ENCODE results near the gene IFNAR2. TPM values are rescaled to one million over a fixed set of nuclear protein-coding genes. Genes with fewer than 3 reads are reported as not detected.

Gene IFNAR2
- total and polyA plus RNA-seq, 2 experiments from 2014 or later = 18.2 to 19.6 TPM

- peak overlapping the region; percentile 92 for H3K4me2 ChIP-seq
- H2AFZ ChIP-seq = no peak overlapping the region
- no peaks in the 10 kb centered on the region for H3K9me2 ChIP-seq (replicated peaks; ENCODE audit: insufficient read depth)
- H3K27me3 ChIP-seq = no peaks in the 10 kb centered on the region
- TF ChIP-seq EZH2 (IDR thresholded peaks at IDR 0.05; ENCODE audit: borderline replicate concordance) (no peak), CTCF (IDR thresholded peaks at IDR 0.05; ENCODE audit: poor library complexity) (no peak), EZH2phosphoT487 (IDR thresholded peaks at IDR 0.05; ENCODE audit: low read depth, severe bottlenecking, unreplicated experiment) (no peak)
- H3K4me3 ChIP-seq = no peak overlapping the region
- peaks cover 24% of the 10 kb centered on the region for H3K4me1 ChIP-seq (ENCODE audit: insufficient read depth)
- no peak overlapping the region for H3K27ac ChIP-seq
- H3K9me3 ChIP-seq (ENCODE audit: low read depth) = no peaks in the 10 kb centered on the region
- 86% methylated on average over 8 of the region's 8 CpGs for WGBS (ENCODE audit: low lambda C conversion rate, missing lambda C conversion rate)
- no peak for DNase-seq (ENCODE audit: low spot score)
- H4K20me1 ChIP-seq (ENCODE audit: insufficient read depth, poor library complexity, severe bottlenecking) = no peaks in the 10 kb centered on the region
- peaks cover 60% of the 10 kb centered on the region for H3K79me2 ChIP-seq
- H3K36me3 ChIP-seq (replicated peaks; ENCODE audit: insufficient read depth, low read depth) = no peaks in the 10 kb centered on the region
Measured at GRCh38 chr21:33231526-33231925, 1.8 kb downstream of the IFNAR2 start.

- H3K27me3 ChIP-seq = no peaks in the 10 kb centered on the region
- H3K4me1 ChIP-seq (ENCODE audit: insufficient read depth) = peaks cover 16% of the 10 kb centered on the region
- H4K20me1 ChIP-seq (ENCODE audit: insufficient read depth, poor library complexity, severe bottlenecking) = no peaks in the 10 kb centered on the region
- DNase-seq (ENCODE audit: low spot score) = no peak
- peak overlapping the region; percentile 20 for H3K27ac ChIP-seq
- H3K9me3 ChIP-seq (ENCODE audit: low read depth) = no peaks in the 10 kb centered on the region
- 63% methylated on average over 5 of the region's 5 CpGs for WGBS (ENCODE audit: low lambda C conversion rate, missing lambda C conversion rate)
- no peak overlapping the region for H2AFZ ChIP-seq
- peaks cover 64% of the 10 kb centered on the region for H3K79me2 ChIP-seq
- H3K4me2 ChIP-seq = peak overlapping the region; percentile 92
- no peaks in the 10 kb centered on the region for H3K9me2 ChIP-seq (replicated peaks; ENCODE audit: insufficient read depth)
- H3K4me3 ChIP-seq = no peak overlapping the region
- TF ChIP-seq CTCF (IDR thresholded peaks at IDR 0.05; ENCODE audit: poor library complexity) (no peak), EZH2phosphoT487 (IDR thresholded peaks at IDR 0.05; ENCODE audit: low read depth, severe bottlenecking, unreplicated experiment) (no peak), EZH2 (IDR thresholded peaks at IDR 0.05; ENCODE audit: borderline replicate concordance) (no peak)
- H3K36me3 ChIP-seq (replicated peaks; ENCODE audit: insufficient read depth, low read depth) = no peaks in the 10 kb centered on the region
Measured at GRCh38 chr21:33232291-33233034, 2.7 kb downstream of the IFNAR2 start.

GRCh38 chr21:33234635-33235520 is 5.1 kb downstream of the IFNAR2 start:
- H3K27ac ChIP-seq = no peak overlapping the region
- no peak overlapping the region for H3K4me2 ChIP-seq
- H3K9me3 ChIP-seq (ENCODE audit: low read depth) = no peaks in the 10 kb centered on the region
- H3K4me3 ChIP-seq = no peak overlapping the region
- DNase-seq (ENCODE audit: low spot score) = no peak
- H3K36me3 ChIP-seq (replicated peaks; ENCODE audit: insufficient read depth, low read depth) = no peaks in the 10 kb centered on the region
- peaks cover 10% of the 10 kb centered on the region for H3K4me1 ChIP-seq (ENCODE audit: insufficient read depth)
- no peaks in the 10 kb centered on the region for H3K27me3 ChIP-seq
- peaks cover 83% of the 10 kb centered on the region for H3K79me2 ChIP-seq
- WGBS (ENCODE audit: low lambda C conversion rate, missing lambda C conversion rate) = 81% methylated on average over 3 of the region's 3 CpGs
- H2AFZ ChIP-seq = no peak overlapping the region
- TF ChIP-seq CTCF (IDR thresholded peaks at IDR 0.05; ENCODE audit: poor library complexity) (no peak), EZH2 (IDR thresholded peaks at IDR 0.05; ENCODE audit: borderline replicate concordance) (no peak), EZH2phosphoT487 (IDR thresholded peaks at IDR 0.05; ENCODE audit: low read depth, severe bottlenecking, unreplicated experiment) (no peak)
- H3K9me2 ChIP-seq (replicated peaks; ENCODE audit: insufficient read depth) = no peaks in the 10 kb centered on the region
- H4K20me1 ChIP-seq (ENCODE audit: insufficient read depth, poor library complexity, severe bottlenecking) = no peaks in the 10 kb centered on the region

All from hepatocyte (in vitro differentiated cells).